ENCODE data around the gene ZSCAN16. TPM values are rescaled to one million over a fixed set of nuclear protein-coding genes. Genes with fewer than 3 reads are reported as not detected.

The ZSCAN16 gene
- polyA plus RNA-seq, 4 donors = 6.5 to 14.0 (median 10.8) TPM

- DNase-seq (ENCODE audit: low read depth in 4 of 4, low spot score in 3 of 4) = no peak
Observed at GRCh38 chr6:28124971-28125353, 553 bp downstream of the ZSCAN16 start.

DNA sequence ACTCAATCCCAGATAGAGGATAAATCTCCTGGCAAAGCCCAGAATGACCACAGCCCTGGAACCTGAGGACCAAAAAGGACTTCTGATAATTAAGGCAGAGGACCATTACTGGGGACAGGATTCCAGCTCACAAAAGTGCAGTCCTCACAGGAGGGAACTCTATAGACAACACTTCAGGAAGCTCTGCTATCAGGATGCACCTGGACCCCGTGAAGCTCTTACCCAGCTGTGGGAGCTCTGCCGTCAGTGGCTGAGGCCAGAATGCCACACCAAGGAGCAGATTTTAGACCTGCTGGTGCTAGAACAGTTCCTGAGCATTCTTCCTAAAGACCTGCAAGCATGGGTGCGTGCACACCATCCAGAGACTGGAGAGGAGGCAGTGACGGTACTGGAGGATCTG, 992 bp downstream of the ZSCAN16 start:
- no peak for DNase-seq (ENCODE audit: low read depth in 4 of 4, low spot score in 3 of 4)

DNA sequence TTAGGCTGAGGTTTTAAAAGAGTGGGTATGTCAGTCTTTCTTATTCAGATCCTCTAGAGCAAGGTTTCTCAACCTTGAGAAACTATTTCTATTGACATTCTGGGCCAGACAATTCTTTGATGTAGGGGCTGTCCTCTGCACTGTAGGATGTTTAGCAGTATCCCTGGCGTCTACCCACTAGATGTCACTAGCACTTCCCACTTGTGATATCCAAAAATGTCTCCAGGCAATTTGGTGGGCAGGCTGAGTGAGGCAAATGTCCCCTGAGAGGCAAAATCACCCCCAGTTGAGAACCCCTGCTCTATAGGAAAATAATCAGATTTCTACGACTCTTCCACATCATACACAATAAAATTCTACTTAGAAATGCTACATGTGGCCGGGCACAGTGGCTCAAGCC, 9.6 kb downstream of the ZSCAN16 start:
- no peak for DNase-seq (ENCODE audit: low read depth in 4 of 4, low spot score in 3 of 4)

DNA sequence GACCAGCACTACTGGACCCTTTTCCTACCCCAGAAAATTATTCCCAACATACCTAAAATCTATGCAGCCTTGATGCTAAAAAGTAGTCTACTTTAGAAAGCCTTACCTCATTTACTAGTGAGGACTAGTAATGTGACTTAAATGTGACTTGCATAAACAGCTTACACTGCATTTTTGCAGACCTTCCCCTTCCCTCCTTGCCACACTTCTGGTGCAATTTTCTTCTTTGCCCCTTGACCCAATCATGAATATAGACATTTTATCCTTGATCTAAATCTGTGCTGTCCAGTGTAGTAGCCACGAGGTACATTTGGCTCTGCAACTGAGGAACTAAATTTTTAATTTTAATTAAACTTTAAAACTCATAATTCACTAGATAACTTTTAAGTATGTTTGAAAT, 10.3 kb downstream of the ZSCAN16 start:
- DNase-seq (ENCODE audit: low read depth in 4 of 4, low spot score in 3 of 4) = no peak

- DNase-seq (ENCODE audit: low read depth in 4 of 4, low spot score in 3 of 4) = no peak
Observed at GRCh38 chr6:28135393-28135792, 11.0 kb downstream of the ZSCAN16 start.

- peak; percentile 80 to 86 (median 84) for DNase-seq (ENCODE audit: low read depth in 4 of 4, low spot score in 3 of 4)
Observed at GRCh38 chr6:28136585-28137504, 12.4 kb downstream of the ZSCAN16 start.

GRCh38 chr6:28137505-28137981, 13.1 kb downstream of the ZSCAN16 start:
- no peak for DNase-seq (ENCODE audit: low read depth in 4 of 4, low spot score in 3 of 4)

GRCh38 chr6:28139860-28140543, 15.6 kb downstream of the ZSCAN16 start:
- no peak for DNase-seq (ENCODE audit: low read depth in 4 of 4, low spot score in 3 of 4)

- no peak for DNase-seq (ENCODE audit: low read depth in 4 of 4, low spot score in 3 of 4)
Observed at GRCh38 chr6:28140616-28141015, 16.2 kb downstream of the ZSCAN16 start.

- peak in 3 of 4 donors; percentile 75 to 78 (median 76) for DNase-seq (ENCODE audit: low read depth in 4 of 4, low spot score in 3 of 4)
Observed at GRCh38 chr6:28141500-28142329, 17.3 kb downstream of the ZSCAN16 start, which contains the start of gene ZKSCAN8. ZKSCAN8 (plus strand) TSS chr6:28141883; CDS start chr6:28148408, 6,525 bp downstream.

- DNase-seq (ENCODE audit: low read depth in 4 of 4, low spot score in 3 of 4) = no peak
Observed at GRCh38 chr6:28142446-28142845, 18.0 kb downstream of the ZSCAN16 start.

- no peak for DNase-seq (ENCODE audit: low read depth in 4 of 4, low spot score in 3 of 4)
Observed at GRCh38 chr6:28145231-28145630, 20.8 kb downstream of the ZSCAN16 start.

DNA sequence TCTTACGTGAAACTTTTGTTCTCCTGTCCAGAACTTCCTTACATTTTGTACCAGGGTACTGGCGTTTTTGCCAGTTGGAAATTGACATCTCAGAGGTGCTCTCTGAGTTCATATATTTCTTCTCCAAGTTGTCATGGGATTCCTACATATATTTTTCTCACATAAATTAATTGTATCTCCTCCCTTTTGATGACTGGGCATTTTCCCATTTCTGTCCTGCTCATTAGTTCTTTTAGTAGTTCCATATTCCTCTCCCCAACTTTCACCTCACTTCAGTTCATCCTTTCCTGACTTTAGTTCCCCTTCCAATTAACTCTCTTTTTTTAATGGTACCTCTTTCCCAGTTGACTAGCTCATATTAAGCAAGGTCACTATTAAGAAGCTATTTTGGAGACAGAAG, 28.1 kb downstream of the ZSCAN16 start:
- DNase-seq (ENCODE audit: low read depth in 4 of 4, low spot score in 3 of 4) = no peak

DNA sequence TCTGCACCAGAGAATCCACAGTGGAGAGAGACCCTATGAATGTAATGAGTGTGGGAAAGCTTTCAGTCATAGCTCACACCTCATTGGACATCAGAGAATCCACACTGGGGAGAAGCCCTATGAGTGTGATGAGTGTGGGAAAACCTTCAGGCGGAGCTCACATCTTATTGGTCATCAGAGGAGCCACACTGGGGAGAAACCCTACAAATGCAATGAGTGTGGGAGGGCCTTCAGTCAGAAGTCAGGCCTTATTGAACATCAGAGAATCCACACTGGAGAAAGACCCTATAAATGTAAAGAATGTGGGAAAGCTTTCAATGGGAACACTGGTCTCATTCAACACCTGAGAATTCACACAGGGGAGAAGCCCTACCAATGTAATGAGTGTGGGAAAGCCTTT, 29.1 kb downstream of the ZSCAN16 start:
- no peak for DNase-seq (ENCODE audit: low read depth in 4 of 4, low spot score in 3 of 4)

DNA sequence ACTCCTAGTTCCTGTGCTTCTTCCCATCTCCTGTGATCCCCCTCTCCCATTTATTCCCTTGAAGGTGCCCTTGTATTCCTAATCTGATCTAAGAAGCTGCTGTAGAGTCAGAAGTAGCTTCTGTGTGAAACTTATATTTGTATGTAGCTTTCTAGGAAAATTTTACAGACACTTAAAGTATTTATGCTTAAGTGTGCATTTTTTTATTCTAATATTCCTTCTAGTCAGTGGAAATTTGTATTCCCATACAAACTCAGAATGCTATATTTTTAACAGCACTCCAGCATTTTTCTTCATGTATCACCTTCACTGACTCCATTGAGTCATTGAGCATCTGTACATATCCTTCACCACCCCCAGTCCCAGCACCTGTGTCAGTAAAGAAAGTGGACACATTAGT, 29.9 kb downstream of the ZSCAN16 start:
- no peak for DNase-seq (ENCODE audit: low read depth in 4 of 4, low spot score in 3 of 4)

DNA sequence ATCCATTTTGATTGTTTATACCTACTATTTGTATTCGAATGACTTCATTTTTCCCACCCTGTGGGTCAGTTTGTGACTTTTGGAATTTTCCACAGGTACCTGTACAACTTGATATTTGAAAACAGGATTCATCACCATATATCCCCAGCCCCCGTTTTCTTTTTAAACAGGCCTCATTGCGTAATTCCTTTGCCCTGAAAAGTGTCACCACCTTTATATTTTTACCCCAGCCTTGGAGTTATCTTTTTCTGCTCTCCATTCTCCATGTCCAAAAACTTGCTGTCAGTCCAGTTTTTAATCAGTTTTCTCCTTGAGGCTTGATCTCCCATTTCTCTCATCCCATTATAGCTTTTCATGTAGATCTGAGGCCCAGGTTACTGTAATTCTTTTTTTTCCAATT, 33.9 kb downstream of the ZSCAN16 start:
- no peak for DNase-seq (ENCODE audit: low read depth in 4 of 4, low spot score in 3 of 4)

GRCh38 chr6:28159029-28159607, 34.7 kb downstream of the ZSCAN16 start:
- no peak for DNase-seq (ENCODE audit: low read depth in 4 of 4, low spot score in 3 of 4)

GRCh38 chr6:28160233-28160632, 35.8 kb downstream of the ZSCAN16 start:
- DNase-seq (ENCODE audit: low read depth in 4 of 4, low spot score in 3 of 4) = no peak

DNA sequence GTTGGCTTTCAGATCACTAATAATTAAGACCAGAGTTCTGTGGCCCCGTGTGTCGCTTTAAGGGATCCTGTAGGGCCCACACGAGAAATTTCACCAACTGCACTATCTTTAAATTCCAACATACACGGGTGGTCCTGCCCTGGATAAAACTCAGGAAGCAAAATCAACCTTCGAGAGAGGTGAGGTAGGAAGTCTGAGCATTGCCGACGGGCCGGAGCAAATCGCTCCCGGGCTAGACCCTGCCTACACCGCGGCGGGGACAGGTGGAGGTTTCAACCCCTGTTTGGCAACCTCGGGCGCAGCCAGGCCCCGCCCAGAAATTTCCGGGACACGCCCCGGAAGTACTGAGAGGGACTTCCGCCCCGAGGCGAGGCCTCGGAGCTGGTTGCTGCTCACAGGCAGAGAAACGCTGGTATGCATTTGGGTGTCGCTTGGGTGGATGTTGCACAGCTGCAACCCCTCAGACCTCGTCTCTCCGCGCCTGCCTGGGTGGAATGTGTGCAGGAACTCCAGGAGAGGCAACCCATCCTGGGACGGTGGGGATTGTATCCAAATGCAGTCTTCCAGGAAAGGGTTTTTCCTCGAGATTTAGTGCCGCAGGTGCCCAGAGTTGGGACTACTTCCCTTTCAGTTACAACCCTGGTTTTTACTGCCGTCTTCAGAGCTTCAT, 37.1 kb downstream of the ZSCAN16 start:
- peak; percentile 39 to 51 (median 42) for DNase-seq (ENCODE audit: low read depth in 4 of 4, low spot score in 3 of 4)

GRCh38 chr6:28165563-28165962, 41.2 kb downstream of the ZSCAN16 start:
- no peak for DNase-seq (ENCODE audit: low read depth in 4 of 4, low spot score in 3 of 4)
